Stomach smooth muscle (tissue), 2 donors: ENCODE results near the gene ICOS.
"Not testable (repeated sequence)": the region's sequence is repeated elsewhere in the genome, so short reads cannot be mapped to it uniquely, and the experiment has no call there.

ENCODE experiments used
- H3K27ac ChIP-seq: one replicate; pipeline ENCODE4 v1.7.0; 2013; ENCODE audit warnings: mild to moderate bottlenecking, low read length, inconsistent platforms
- H3K27me3 ChIP-seq, 2 donors: one replicate each; pipeline ENCODE4 v1.7.0; 2013; ENCODE audit warnings: low read length in 2 of 2; ENCODE audit not compliant: insufficient read depth in 2 of 2, control insufficient read depth in 1 of 2
- H3K36me3 ChIP-seq, 2 donors: one replicate each; pipeline ENCODE4 v1.7.0; 2013; ENCODE audit warnings: low read length in 2 of 2; ENCODE audit not compliant: control insufficient read depth in 2 of 2, insufficient read depth in 2 of 2
- H3K4me1 ChIP-seq: one replicate; pipeline ENCODE4 v1.7.0; 2013; ENCODE audit warnings: low read length; ENCODE audit not compliant: control insufficient read depth, insufficient read depth
- H3K4me3 ChIP-seq, 2 donors: one replicate each; pipeline ENCODE4 v1.7.0; 2013; ENCODE audit warnings: low read length in 2 of 2
- H3K9ac ChIP-seq, 2 donors: one replicate each; pipeline ENCODE4 v1.7.0; 2013; ENCODE audit warnings: low read length in 2 of 2, mild to moderate bottlenecking in 1 of 2
- H3K9me3 ChIP-seq, 2 donors: one replicate each; pipeline ENCODE4 v1.7.0; 2013; ENCODE audit warnings: low read length in 2 of 2; ENCODE audit not compliant: control insufficient read depth in 2 of 2
- donor health status: healthy.
- donor health status: Pancreatic carcinoma.

Gene ICOS

GRCh38 chr2:203972066-203972465 lies 35.5 kb downstream of the ICOS start:
- peaks cover 11% of the 10 kb centered on the region for H3K4me1 ChIP-seq
- no peak overlapping the region for H3K9ac ChIP-seq
- H3K9me3 ChIP-seq: no peaks in the 10 kb centered on the region
- no peak overlapping the region for H3K27ac ChIP-seq
- no peaks in the 10 kb centered on the region for H3K36me3 ChIP-seq
- no peak overlapping the region for H3K4me3 ChIP-seq
- H3K27me3 ChIP-seq: no peaks in the 10 kb centered on the region

GRCh38 chr2:203973000-203973399 lies 36.4 kb downstream of the ICOS start:
- Histone ChIP-seq H3K9ac (no peak overlapping the region), H3K9me3 (no peaks in the 10 kb centered on the region), H3K27me3 (no peaks in the 10 kb centered on the region), H3K36me3 (no peaks in the 10 kb centered on the region), H3K4me3 (no peak overlapping the region), H3K27ac (no peak overlapping the region), H3K4me1 (peaks cover 11% of the 10 kb centered on the region)

- no peaks in the 10 kb centered on the region for H3K9me3 ChIP-seq
- no peak overlapping the region for H3K4me3 ChIP-seq
- H3K27me3 ChIP-seq: no peaks in the 10 kb centered on the region
- H3K4me1 ChIP-seq: peaks cover 11% of the 10 kb centered on the region
- H3K9ac ChIP-seq: no peak overlapping the region
- H3K27ac ChIP-seq: no peak overlapping the region
- H3K36me3 ChIP-seq: no peaks in the 10 kb centered on the region
These were observed 37.1 kb downstream of the ICOS start for GRCh38 chr2:203973676-203974075.

GRCh38 chr2:203975912-203976311 lies 39.3 kb downstream of the ICOS start:
- no peaks in the 10 kb centered on the region for H3K27me3 ChIP-seq
- no peaks in the 10 kb centered on the region for H3K9me3 ChIP-seq
- H3K4me1 ChIP-seq: peaks cover 8% of the 10 kb centered on the region

GRCh38 chr2:203982276-203982675 lies 45.7 kb downstream of the ICOS start:
- Histone ChIP-seq H3K4me3 (no peak overlapping the region), H3K36me3 (no peaks in the 10 kb centered on the region), H3K9me3 (no peaks in the 10 kb centered on the region), H3K9ac (no peak overlapping the region), H3K4me1 (no peaks in the 10 kb centered on the region), H3K27me3 (no peaks in the 10 kb centered on the region), H3K27ac (no peak overlapping the region)

More at GRCh38 chr2:203975912-203976311, 39.3 kb downstream of the ICOS start:
- H3K36me3 ChIP-seq: no peaks in the 10 kb centered on the region
- H3K9ac ChIP-seq: no peak overlapping the region
- H3K27ac ChIP-seq: no peak overlapping the region
- H3K4me3 ChIP-seq: no peak overlapping the region

- H3K4me3 ChIP-seq: no peak overlapping the region
- H3K27ac ChIP-seq: no peak overlapping the region
- H3K4me1 ChIP-seq: no peaks in the 10 kb centered on the region
- no peak overlapping the region for H3K9ac ChIP-seq
- H3K9me3 ChIP-seq: no peaks in the 10 kb centered on the region
- H3K27me3 ChIP-seq: no peaks in the 10 kb centered on the region
- H3K36me3 ChIP-seq: no peaks in the 10 kb centered on the region
These were observed 46.6 kb downstream of the ICOS start for GRCh38 chr2:203983064-203983715.

GRCh38 chr2:203985978-203986377 lies 49.4 kb downstream of the ICOS start:
- H3K9me3 ChIP-seq, H3K27ac ChIP-seq, H3K9ac ChIP-seq, H3K4me1 ChIP-seq, H3K27me3 ChIP-seq, H3K36me3 ChIP-seq, H3K4me3 ChIP-seq: not testable (repeated sequence)

GRCh38 chr2:203987959-203988358 lies 51.4 kb downstream of the ICOS start:
- H3K9ac ChIP-seq: no peak overlapping the region
- no peaks in the 10 kb centered on the region for H3K27me3 ChIP-seq
- H3K9me3 ChIP-seq: no peaks in the 10 kb centered on the region
- no peaks in the 10 kb centered on the region for H3K36me3 ChIP-seq
- H3K27ac ChIP-seq: no peak overlapping the region
- H3K4me3 ChIP-seq: no peak overlapping the region
- H3K4me1 ChIP-seq: no peaks in the 10 kb centered on the region

- no peaks in the 10 kb centered on the region for H3K27me3 ChIP-seq
- H3K9me3 ChIP-seq: no peaks in the 10 kb centered on the region
- H3K9ac ChIP-seq: no peak overlapping the region
- no peak overlapping the region for H3K27ac ChIP-seq
- no peaks in the 10 kb centered on the region for H3K4me1 ChIP-seq
- H3K36me3 ChIP-seq: no peaks in the 10 kb centered on the region
- H3K4me3 ChIP-seq: no peak overlapping the region
These were observed 52.1 kb downstream of the ICOS start for GRCh38 chr2:203988500-203989260.

- no peaks in the 10 kb centered on the region for H3K4me1 ChIP-seq
- no peaks in the 10 kb centered on the region for H3K9me3 ChIP-seq
- H3K9ac ChIP-seq: no peak overlapping the region
- no peak overlapping the region for H3K4me3 ChIP-seq
- H3K36me3 ChIP-seq: no peaks in the 10 kb centered on the region
- H3K27ac ChIP-seq: no peak overlapping the region
- no peaks in the 10 kb centered on the region for H3K27me3 ChIP-seq
These were observed 53.0 kb downstream of the ICOS start for GRCh38 chr2:203989521-203989920.

- no peaks in the 10 kb centered on the region for H3K4me1 ChIP-seq
These were observed 55.9 kb downstream of the ICOS start for GRCh38 chr2:203992509-203992908.

More at GRCh38 chr2:203992509-203992908, 55.9 kb downstream of the ICOS start:
- Histone ChIP-seq H3K9ac (no peak overlapping the region), H3K4me3 (no peak overlapping the region), H3K27me3 (no peaks in the 10 kb centered on the region), H3K27ac (no peak overlapping the region), H3K36me3 (no peaks in the 10 kb centered on the region), H3K9me3 (no peaks in the 10 kb centered on the region)
